Sigmoid colon (tissue), 7 donors: ENCODE measurements around the gene BLOC1S6. TPM values are rescaled to one million over a fixed set of nuclear protein-coding genes. Genes with fewer than 3 reads are reported as not detected.

Experiments
- DNase-seq: peaks from one replicate; pipeline ENCODE4 v3.0.0-alpha.2; 2019
- H3K27ac ChIP-seq, 4 donors: fragments of 200-600 bp; sonication (generic); one replicate each; pipeline ENCODE4 v1.5.1; 2016 to 2019; ENCODE audit warnings: mild to moderate bottlenecking in 1 of 4
- H3K27me3 ChIP-seq, 3 donors: fragments of 200-600 bp; sonication (generic); one replicate each; pipeline ENCODE4 v1.5.1; 2019; ENCODE audit warnings: mild to moderate bottlenecking in 1 of 3
- H3K36me3 ChIP-seq, 4 donors: fragments of 200-600 bp; sonication (generic); one replicate each; pipeline ENCODE4 v1.5.1; 2016 to 2019
- H3K4me1 ChIP-seq, 4 donors: fragments of 200-600 bp; sonication (generic); one replicate each; pipeline ENCODE4 v1.5.1; 2017 to 2019
- H3K4me3 ChIP-seq, 4 donors: fragments of 200-600 bp; sonication (generic); one replicate each; pipeline ENCODE4 v1.5.1; 2017 to 2019; ENCODE audit warnings: mild to moderate bottlenecking in 2 of 4, moderate library complexity in 1 of 4
- H3K9me3 ChIP-seq, 4 donors: fragments of 200-600 bp in 3 of 4; sonication (generic) in 3 of 4; one replicate each; pipeline versions ENCODE4 v1.5.1 to v1.6.1; 2013 to 2019
- EP300 ChIP-seq, 4 donors: sonication (generic); formaldehyde crosslinking; IDR thresholded peaks; one replicate each; pipeline ENCODE4 v1.6.1; 2017; ENCODE audit warnings: antibody characterized with exemption in 4 of 4
- POLR2A ChIP-seq, 2 donors: fragments of 450-650 bp; IDR thresholded peaks; one replicate each; pipeline ENCODE4 v1.6.1; 2016; ENCODE audit warnings: antibody characterized with exemption in 2 of 2, mild to moderate bottlenecking in 2 of 2, moderate library complexity in 2 of 2
- POLR2AphosphoS5 ChIP-seq, 4 donors: sonication (generic); formaldehyde crosslinking; IDR thresholded peaks; one replicate each; pipeline ENCODE4 v1.6.1; 2017; ENCODE audit warnings: antibody characterized with exemption in 4 of 4
- WGBS, 2 donors: extraction: QIAGEN DNeasy Blood & Tissue Kit; methylation state at CpG; one replicate each; pipeline ENCODE4 v1.1.7; 2013; 5-methylcytosine and 5-hydroxymethylcytosine counted together
- intact Hi-C: fragments of 100-400 bp; cut with DNase I; formaldehyde crosslinking; loops from one replicate; pipeline ENCODE4 v1.15.1; 2023
- polyA plus RNA-seq, 3 donors: library from polyadenylated mRNA; stranded (reverse); fragments of 200-250 nt; gene quantifications; one replicate each; pipeline ENCODE4 v1.2.3, GENCODE V29; 2013
- total RNA-seq, 4 donors: library from RNA; depleted of rRNA; stranded (reverse); fragments of >200 nt; gene quantifications; one replicate each; pipeline ENCODE4 v1.1.0, GENCODE V29; 2016
- TF ChIP-seq, protein P1 (sequence below), 4 experiments: fragments of 450-650 bp in 3 of 4; fragments of 200-600 bp in 1 of 4; IDR thresholded peaks; one replicate each; pipeline ENCODE4 v1.5.1; 2016 to 2019; ENCODE audit warnings: antibody characterized with exemption in 4 of 4, mild to moderate bottlenecking in 3 of 4, moderate library complexity in 2 of 4
- donor health status: healthy with polysubstance abuse.
- donor health status: Bipolar disorder and iron deficiency.
- donor health status: healthy.

The BLOC1S6 gene
- total and polyA plus RNA-seq, 7 donors, result 23.2 to 89.1 (median 40.2) TPM

DNA sequence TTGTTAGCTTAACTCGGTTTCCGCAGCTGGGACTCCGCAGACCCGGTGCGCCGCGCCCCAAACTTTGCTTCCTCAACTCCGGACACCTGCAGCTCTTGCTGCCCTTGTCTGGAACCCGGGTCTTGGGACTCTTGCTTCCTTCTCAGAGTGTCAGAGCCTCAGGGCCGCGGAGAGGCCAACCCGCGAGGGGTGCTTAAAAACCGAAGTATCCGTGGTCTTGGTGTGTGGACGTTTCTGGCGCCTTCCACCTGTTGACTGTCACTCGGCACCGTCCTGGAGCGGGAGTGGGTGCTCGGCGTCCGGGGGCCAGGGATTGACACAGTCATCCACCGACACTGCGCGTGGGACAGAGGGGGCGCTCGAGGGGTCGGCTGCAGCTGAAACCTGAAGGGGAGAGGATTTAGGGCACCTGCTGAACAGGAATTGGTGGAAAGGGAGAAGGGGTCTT lies 48.0 kb downstream of the BLOC1S6 start:
- Histone ChIP-seq H3K4me3 (peak overlapping the region; percentile 55 to 82 (median 62)), H3K4me1 (peaks cover 0 to 50% (median 37%) of the 10 kb centered on the region in 4 donors), H3K27ac (peak overlapping the region; percentile 89 to 95 (median 94)), H3K27me3 (no peaks in the 10 kb centered on the region), H3K36me3 (no peaks in the 10 kb centered on the region), H3K9me3 (no peaks in the 10 kb centered on the region)
- no peak for TF ChIP-seq POLR2A (IDR thresholded peaks at IDR 0.05)
- TF ChIP-seq, protein P1, sequence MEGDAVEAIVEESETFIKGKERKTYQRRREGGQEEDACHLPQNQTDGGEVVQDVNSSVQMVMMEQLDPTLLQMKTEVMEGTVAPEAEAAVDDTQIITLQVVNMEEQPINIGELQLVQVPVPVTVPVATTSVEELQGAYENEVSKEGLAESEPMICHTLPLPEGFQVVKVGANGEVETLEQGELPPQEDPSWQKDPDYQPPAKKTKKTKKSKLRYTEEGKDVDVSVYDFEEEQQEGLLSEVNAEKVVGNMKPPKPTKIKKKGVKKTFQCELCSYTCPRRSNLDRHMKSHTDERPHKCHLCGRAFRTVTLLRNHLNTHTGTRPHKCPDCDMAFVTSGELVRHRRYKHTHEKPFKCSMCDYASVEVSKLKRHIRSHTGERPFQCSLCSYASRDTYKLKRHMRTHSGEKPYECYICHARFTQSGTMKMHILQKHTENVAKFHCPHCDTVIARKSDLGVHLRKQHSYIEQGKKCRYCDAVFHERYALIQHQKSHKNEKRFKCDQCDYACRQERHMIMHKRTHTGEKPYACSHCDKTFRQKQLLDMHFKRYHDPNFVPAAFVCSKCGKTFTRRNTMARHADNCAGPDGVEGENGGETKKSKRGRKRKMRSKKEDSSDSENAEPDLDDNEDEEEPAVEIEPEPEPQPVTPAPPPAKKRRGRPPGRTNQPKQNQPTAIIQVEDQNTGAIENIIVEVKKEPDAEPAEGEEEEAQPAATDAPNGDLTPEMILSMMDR (IDR thresholded peaks at IDR 0.05), result peak in 3 of 4 experiments; percentile 42 to 55 (median 51)
- peak; percentile 90 for DNase-seq
- intact Hi-C loops, result loop anchor here (2.0 kb wide), 2 partner anchors 48 to 434 kb away; partner anchors contain the start of gene BLOC1S6
- WGBS, 2 donors, result 0 to 1% methylated on average over 29 of the region's 29 CpGs

DNA sequence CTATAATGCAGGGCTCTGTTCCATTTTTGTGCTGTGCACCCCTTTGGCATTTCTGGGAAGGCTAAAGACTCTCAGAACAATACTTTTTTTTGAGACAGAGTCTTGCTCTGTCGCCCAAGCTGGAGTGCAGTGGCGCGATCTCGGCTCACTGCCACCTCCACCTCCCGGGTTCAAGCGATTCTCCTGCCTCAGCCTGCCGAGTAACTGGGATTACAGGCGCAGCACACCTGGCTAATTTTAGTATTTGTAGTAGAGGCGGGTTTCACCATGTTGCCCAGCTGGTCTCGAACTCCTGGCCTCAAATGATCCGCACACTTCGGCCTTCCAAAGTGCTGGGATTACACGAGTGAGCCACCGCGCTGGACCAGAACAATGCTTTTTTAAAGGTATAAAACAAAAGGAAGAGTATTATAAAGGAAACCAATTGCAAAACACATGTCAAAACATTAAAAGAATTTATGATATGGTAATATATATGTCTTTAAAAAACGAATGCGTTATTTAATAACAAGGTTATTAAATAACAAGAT lies 48.6 kb downstream of the BLOC1S6 start:
- H3K4me3 ChIP-seq, result peak overlapping the region; percentile 55 to 82 (median 62)
- no peaks in the 10 kb centered on the region for H3K36me3 ChIP-seq
- H3K27me3 ChIP-seq, result no peaks in the 10 kb centered on the region
- DNase-seq, result no peak
- TF ChIP-seq, protein P1 (IDR thresholded peaks at IDR 0.05), result no peak
- TF ChIP-seq POLR2AphosphoS5 (IDR thresholded peaks at IDR 0.05) (no peak), POLR2A (IDR thresholded peaks at IDR 0.05) (no peak), EP300 (IDR thresholded peaks at IDR 0.05) (no peak)
- H3K27ac ChIP-seq, result peak overlapping the region; percentile 89 to 95 (median 94)
- H3K4me1 ChIP-seq, result peaks cover 0 to 56% (median 43%) of the 10 kb centered on the region in 4 donors
- H3K9me3 ChIP-seq, result no peaks in the 10 kb centered on the region
- intact Hi-C loops, result loop anchor here (2.0 kb wide), 2 partner anchors 49 to 435 kb away; partner anchors contain the start of gene BLOC1S6
- WGBS, 2 donors, result 10 to 43% methylated on average over 17 of the region's 17 CpGs

DNA sequence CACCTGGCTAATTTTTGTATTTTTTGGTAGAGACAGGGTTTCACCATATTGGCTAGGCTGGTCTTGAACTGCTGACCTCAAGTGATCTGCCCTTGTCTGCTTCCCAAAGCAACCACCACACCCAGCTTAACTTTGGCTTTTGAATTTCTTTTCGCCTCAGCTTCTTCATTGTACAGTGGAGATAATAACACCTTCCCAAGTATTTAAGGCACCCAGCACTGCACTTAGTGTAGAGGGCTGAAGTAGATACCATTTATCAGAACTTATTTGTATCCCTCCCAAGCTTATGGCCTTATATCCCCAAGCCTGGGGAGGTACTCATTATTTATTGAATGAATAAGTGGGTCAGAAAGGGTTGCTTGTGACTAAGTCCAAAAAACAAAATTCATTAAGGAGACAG lies 50.0 kb downstream of the BLOC1S6 start:
- Histone ChIP-seq H3K27me3 (no peaks in the 10 kb centered on the region), H3K9me3 (no peaks in the 10 kb centered on the region), H3K36me3 (no peaks in the 10 kb centered on the region), H3K4me3 (peak overlapping the region in 3 of 4 donors; percentile 9 to 23 (median 20)), H3K4me1 (peaks cover 0 to 69% (median 56%) of the 10 kb centered on the region in 4 donors), H3K27ac (peak overlapping the region; percentile 79 to 95 (median 90))
- DNase-seq, result no peak
- intact Hi-C loops, result no loop called here
- TF ChIP-seq POLR2AphosphoS5 (IDR thresholded peaks at IDR 0.05) (no peak), POLR2A (IDR thresholded peaks at IDR 0.05) (no peak), EP300 (IDR thresholded peaks at IDR 0.05) (no peak)
- 20 to 59% methylated on average over 1 of the region's 1 CpG for WGBS, 2 donors

DNA sequence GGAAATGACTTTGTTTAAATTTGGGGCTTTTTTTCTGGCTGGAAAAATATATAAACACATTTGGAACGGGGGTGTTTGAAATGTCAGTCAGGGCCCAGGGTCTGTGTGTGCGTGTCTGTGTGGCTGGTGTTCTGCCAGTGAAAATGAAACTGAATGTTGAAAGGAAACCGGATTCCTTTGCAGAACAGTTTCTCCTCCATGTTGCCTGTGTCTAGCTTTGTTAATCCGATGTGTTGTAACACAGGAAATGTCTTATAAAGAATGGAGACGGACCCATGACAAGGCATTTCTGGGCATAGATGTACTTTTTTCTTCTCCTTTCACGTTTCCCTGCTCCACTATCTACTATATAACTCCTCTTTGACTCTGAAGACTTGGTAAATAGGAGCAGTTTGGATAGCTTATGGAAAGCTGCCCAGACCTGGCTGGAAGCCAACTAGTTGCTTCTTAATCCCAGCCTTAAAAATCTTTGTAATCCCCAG lies 50.4 kb downstream of the BLOC1S6 start:
- Histone ChIP-seq H3K27ac (peak overlapping the region; percentile 79 to 95 (median 90)), H3K4me3 (peak overlapping the region in 3 of 4 donors; percentile 9 to 23 (median 20)), H3K9me3 (no peaks in the 10 kb centered on the region), H3K36me3 (no peaks in the 10 kb centered on the region), H3K27me3 (no peaks in the 10 kb centered on the region), H3K4me1 (peaks cover 0 to 74% (median 60%) of the 10 kb centered on the region in 4 donors)
- 1% methylated on average over 6 of the region's 6 CpGs for WGBS, 2 donors
- peak; percentile 84 for DNase-seq
- TF ChIP-seq POLR2A (IDR thresholded peaks at IDR 0.05) (no peak), POLR2AphosphoS5 (IDR thresholded peaks at IDR 0.05) (peak; percentile 29 to 71 (median 64))
- intact Hi-C loops, result no loop called here

DNA sequence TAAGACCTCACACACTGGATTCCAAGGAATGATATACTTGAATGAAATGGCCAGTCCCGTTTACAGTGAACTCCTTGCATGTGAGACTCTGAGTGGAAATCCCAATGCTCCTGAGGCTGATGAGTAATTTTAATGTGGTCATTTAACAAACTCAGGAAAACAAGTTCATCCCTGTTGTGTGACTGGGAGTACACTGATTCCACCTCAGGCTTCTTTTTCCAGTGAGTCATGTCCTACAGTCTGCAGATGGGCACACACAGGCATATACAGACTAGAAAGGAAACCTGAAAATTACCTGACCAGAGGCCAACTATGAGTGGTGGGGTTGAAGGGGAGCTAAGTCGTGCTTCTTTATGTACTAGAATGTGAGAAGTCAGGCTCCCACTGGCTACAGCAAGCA lies 53.4 kb downstream of the BLOC1S6 start:
- WGBS, 2 donors, result 13 to 51% methylated on average over 2 of the region's 2 CpGs
- Histone ChIP-seq H3K4me3 (no peak overlapping the region), H3K27me3 (no peaks in the 10 kb centered on the region), H3K9me3 (no peaks in the 10 kb centered on the region), H3K36me3 (no peaks in the 10 kb centered on the region), H3K4me1 (peaks cover 0 to 84% (median 75%) of the 10 kb centered on the region in 4 donors), H3K27ac (peak overlapping the region; percentile 74 to 95 (median 90))
- peak in 1 of 4 donors; percentile 41 for TF ChIP-seq POLR2AphosphoS5 (IDR thresholded peaks at IDR 0.05)
- TF ChIP-seq, protein P1 (IDR thresholded peaks at IDR 0.05), result no peak
- intact Hi-C loops, result loop anchor here (2.0 kb wide), 1 partner anchor 70 kb away; no protein-coding TSS in a partner anchor
- no peak for DNase-seq
